Measurements from ENCODE around the gene RIMBP2.

The RIMBP2 gene

DNA sequence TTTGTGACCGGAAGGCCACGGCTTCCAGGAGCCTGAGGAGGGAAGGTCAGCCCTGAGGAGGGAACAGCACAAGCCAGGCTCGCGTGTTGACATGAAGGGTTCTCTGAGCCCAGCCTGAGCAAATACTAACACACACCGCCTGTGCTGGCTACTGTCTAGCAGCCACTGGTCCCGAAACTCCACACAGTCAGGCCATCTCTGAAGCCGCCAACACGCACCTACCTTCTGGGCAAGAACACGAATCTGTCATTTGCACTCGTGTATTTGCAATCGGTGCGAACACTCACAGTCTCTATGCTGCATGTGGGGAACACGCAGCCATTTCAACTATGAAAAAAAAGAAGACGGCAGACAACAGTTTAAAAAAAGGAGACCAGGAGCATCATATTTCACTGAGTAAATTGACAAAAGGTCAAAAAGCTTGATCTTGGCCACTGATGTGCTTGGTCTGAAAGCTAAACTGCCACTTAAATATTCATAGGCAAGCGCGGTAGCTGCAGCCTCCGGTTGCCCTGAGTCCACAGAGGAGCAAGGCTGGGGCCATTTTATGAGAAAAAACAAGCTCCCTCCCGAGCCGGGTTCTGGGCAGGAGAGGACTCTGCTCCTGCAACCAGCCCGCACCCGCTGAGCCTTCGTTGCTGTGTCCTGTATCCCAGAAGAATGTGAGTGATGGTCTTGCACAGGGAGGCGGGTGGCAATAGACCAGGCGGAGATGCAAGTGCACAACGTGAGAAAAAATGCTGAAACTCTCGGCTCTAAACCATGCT lies 57.8 kb downstream of the RIMBP2 start:
- peak in 1 of 58 donors; percentile 8 for DNase-seq

DNA sequence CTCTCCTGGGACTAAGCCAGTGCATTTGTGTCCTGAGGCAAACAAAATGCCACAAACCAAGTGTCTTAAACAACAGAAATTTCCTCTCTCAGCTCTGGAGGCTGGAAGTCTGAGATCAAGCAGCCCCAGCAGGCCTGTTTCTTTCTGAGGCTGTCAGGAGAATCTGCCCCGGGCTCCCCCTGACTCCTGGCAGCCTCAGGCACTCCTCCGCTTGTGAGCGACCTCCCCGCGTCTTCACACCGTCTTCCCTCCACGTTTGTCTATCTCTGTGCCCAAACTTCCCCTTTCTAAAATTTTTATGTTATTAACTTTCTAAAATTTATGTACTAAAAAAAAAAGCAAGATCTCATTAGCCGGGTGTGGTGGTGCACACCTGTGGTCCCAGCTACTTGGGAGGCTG lies 59.7 kb downstream of the RIMBP2 start:
- no peak for DNase-seq

DNA sequence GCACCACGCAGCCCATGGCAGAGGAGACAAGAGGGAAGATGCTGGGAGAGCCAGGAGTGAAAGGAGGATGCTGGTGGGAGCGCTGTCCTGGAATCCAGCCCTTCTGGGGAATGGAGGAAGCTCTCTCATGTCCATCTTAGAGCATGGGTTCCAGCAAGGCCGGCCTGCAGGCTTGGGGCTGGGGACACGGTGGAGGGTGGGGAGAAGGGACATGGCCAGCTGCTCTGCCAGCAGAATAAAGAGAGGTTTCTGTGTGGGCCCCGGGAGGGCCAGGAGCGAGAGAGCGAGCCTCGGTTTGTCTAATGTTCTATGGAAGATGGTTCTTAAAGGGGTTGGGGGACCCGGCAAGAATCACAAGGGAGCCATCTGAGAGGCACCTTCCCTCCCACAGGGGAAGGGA lies 60.2 kb downstream of the RIMBP2 start:
- DNase-seq, result no peak

DNA sequence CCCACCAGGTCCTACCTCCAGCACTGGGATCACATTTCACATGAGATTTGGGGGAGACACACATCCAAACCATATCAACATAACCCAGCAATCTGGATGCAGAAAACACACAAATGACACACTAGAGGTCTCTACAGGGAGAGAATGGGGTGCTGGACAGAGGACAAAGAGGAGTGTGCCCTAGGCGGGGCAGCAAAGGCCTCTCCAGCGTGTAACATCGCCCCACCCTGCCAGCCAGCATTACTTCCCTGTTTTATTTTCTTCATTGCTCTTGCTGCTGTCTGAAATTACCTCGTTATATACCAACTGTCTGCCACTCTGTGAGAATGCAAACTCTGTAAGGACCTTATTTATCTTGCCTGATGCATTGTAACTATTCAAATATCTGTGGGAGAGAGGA lies 61.1 kb downstream of the RIMBP2 start:
- no peak for DNase-seq

DNA sequence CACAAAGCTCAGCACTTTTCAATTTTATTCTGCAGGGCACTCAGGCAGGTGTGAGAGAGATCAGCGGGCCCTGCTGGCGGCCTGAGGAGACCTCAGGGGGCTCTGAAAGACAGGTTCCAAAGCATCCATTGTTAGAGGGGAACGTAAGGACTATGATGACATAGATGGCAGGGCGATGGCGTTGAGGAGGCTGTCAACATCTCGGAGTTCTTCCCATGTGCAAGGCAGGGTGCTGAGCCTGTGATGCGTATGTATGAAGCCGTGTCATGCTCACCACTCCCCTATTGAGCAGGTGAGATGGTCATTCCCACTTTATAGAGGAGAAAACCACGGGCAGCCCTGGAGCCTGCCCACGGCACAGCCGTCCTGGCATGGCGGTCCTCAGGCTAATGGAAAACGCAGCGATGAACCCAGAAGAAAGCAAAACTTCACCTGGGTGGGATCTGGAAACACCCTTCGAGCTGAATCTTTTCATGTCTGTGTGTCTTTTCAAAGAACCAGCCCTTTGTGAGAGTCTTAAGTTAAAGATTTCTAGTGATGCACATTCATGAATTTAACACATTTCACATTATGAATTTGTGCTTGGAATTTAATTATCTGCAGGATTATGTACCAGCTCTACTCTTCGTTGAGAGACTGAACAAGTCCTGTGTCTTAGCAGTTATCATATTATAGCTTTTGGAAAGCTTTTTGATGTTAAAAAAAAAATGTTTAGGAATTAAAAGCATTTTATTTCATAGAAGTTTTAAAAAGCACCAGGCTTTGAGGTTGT lies 64.7 kb downstream of the RIMBP2 start:
- no peak for DNase-seq

DNA sequence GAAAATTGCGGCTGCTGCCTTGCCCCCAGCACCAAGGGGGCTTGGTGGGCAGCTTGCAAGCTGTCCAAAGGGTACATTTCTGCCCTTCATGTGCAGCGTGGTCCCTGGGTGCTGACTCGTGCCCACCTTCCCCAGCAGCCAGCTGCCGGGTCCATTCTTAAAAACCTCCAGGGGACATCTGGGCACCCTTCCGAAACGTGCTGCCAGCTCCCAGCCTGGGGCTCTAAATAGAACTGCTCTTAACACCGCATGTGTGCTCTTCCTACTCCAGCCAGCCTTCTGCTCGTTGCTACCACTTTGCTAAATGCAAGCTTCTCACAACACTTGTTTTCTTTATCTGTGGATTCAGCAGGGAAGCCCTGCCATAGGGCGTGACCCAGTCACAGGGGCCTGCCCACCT lies 66.0 kb downstream of the RIMBP2 start:
- peak in 10 of 58 donors; percentile 5 to 56 (median 14) for DNase-seq

DNA sequence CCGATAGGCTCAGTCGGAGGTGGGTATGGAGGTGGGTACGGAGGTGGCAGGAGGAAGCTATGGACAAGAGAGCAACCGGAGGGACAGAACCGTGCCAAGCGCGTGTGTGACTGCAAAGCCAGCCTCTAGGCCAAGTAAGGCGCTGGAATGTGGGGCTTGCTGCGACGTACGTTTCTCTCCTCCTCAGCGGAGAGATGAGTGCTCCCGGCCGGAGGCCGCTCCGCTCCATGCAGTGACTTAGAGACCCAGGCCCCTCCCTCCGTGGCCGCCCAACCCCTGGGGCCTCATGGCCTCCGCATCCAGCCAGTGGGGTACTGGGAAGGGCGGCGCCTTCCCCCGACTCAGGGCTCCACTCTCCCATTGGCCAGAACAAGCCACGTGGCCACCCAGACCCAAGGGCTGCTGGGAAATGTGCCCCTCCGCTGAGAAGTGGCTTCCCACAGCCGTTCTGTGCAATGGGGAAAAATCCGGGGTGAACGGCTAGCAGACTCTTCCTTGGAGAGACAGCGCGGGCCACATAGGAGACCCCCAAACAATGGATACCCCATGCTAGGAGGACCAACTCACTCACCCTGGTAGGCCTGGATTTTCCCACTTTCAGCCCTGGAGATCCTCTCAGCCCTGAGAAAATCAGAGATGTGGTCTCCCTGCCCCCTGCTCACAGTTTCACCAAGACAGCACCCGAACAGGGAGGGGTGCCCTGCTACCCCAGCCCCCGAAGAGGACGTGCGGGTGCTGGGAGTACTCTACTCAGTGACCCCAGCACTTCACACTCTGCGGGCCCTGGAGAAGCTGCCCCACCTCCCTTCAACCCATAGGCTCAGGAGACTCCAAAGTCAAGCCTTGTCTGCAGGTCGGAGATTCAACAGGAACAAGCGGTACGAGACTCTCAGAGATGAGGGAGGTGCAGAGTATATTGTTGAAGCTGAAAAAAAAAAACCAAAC lies 66.7 kb downstream of the RIMBP2 start:
- no peak for DNase-seq

DNA sequence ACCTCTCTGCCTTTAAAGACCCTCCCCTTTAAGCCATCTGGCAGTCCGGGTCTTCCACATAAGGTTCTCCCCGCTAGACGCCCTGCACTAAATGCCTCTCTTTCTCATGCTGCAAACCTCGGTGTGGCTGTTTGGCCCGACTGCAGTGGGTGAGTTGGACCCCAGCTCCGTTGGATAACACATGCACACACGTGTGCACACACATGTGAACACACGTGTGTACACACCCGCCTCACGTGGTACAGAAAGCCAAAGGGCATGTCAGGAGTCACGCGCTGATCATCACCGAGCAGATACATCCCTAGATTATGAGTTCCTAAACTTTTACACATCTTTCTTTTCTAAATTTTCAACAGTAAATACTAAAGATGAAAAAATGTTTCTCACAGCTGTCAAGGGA lies 68.3 kb downstream of the RIMBP2 start:
- DNase-seq, result no peak

DNA sequence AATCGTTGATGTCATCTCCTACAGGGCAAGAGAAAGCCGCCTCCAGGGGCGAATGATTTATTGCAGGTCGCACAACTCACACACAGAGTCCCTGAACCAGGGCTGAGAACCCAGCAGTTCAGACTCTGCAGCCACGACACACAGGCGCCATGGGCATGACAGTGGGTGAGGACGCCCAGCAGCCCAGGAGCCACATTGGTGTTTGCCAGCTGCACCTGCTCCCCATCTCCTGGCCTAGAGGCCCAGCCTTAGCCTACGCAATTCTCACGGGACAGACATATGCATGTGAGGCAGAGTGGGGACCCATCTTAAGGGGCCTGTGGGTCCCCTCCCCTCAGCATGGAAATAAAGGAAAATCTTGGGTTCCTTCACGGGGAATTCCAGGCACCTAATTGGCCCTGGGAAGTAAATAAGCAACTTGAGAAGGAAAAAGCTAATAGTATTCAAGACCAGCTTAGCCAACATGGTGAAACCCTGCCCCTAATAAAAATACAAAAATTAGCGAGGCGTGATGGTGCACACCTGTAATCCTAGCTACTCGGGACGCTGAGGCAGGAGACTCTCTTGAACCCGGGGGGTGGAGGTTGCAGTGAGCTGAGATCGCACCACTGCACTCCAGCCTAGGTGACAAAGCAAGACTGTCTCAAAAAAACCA lies 69.3 kb downstream of the RIMBP2 start:
- DNase-seq, result no peak

DNA sequence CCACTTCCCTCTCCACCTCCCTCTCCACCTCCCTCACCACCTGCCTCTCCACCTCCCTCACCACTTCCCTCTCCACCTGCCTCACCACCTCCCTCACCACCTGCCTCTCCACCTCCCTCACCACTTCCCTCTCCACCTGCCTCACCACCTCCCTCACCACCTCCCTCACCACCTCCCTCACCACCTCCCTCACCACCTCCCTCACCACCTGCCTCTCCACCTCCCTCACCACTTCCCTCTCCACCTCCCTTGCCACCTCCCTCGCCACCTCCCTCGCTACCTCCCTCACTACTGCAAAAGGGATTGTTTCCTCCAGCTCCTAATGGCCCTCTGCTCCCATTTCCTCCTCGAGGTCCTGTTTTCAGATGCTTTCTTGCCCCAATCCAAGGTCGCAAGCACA lies 69.9 kb downstream of the RIMBP2 start:
- DNase-seq, result peak in 1 of 58 donors; percentile 15

DNA sequence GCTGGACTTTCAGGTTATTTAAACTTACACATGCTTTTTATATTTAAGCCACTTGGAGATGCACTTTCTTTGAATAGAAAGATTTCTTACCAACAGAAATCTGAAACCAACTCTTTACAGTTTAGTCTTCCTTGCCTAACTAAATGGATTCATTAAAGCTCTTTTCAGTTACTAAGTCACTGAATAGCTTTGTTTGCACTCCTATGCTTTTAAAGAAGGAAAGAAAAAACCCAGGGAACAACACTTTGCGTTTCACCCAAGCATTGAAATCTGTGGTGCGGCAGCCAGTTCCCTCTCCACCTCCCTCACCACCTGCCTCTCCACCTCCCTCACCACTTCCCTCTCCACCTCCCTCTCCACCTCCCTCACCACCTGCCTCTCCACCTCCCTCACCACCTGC lies 70.3 kb downstream of the RIMBP2 start:
- no peak for DNase-seq

DNA sequence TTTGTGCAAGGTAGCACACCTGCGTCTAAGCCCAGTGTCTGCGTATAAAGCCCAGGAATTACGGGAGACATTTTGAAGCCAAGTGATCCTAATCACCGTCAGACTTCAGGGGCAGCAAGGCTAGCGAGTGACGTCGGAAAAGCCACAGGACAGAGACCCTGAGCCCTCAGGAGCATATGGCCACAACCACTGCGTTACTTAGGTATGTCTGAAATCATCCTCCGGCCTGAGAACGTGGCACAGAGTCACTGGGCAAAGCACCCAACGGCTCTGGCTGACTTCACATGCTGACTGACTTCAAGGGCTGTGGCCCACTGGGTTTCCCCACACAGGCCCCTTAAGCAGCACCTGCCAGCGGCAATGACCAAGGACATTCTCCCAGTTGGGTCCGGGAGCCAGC lies 71.5 kb downstream of the RIMBP2 start:
- DNase-seq, result no peak

DNA sequence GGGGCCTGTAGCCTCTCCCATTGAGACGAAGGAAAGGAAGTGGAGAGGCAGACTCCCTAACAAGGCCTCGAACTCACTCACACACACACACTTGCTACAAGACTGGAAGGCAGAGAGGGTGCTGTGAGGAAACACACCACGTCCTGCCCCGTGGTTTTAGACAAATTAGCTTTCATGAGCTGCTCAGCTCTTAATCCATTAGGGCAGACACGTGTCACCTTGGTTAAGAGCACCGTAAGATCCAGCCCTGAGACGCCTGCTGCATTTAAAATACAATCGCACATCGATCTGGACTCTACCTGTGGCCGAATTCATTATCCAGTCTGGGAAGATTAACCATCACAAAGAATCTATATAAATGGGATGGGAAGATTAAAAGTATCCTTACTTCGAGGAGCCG lies 72.0 kb downstream of the RIMBP2 start:
- no peak for DNase-seq

DNA sequence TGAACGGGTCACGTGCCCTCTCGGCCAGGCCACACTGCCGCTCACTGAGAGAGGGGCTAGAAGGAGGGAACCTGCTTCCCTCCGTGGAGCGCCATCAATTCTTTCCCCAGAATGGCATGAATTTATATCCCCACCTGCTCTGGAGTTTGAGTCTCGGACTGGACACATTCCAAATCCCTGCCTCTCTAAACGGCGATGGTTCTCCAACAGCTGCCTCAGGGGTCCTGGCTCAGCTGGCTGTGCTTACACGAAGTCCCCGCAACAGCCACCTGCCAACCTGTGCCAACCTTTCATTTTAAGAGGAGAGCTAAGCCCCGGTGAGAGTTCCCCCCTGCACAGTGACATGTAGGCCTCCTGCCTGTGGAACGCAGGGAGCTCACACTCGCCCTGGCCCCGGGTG lies 73.2 kb downstream of the RIMBP2 start:
- DNase-seq, result no peak

DNA sequence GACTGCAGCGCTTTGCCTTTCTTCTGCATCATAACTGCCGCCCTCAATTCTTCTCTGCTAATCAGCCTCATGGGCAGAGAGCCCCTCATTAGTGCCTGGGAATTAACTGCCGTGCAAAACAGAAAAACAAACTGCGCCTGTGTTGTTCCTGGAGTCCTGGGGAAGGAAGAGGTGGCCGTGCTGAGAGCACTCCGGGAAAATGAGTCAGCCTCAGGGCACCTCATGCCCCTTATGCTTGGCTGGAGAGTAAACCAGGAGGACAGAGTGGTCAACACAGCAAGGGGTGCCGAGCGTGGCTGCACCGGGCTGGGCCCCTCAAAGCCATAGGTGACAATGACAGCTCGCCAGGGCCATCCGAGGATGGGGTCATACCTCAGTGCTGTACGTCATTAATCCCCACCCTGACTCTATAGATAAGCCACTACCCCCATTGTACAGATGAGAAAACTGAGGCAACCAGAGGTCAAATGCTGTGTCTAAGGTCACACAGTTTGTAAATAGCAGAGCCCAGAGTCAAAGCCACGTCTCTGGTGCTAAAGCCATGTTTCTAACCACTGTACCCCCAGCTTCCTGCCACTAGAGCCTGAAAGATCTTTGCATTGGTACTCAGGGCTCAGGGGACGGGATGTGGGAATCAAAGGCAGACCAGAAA lies 74.4 kb downstream of the RIMBP2 start:
- no peak for DNase-seq

DNA sequence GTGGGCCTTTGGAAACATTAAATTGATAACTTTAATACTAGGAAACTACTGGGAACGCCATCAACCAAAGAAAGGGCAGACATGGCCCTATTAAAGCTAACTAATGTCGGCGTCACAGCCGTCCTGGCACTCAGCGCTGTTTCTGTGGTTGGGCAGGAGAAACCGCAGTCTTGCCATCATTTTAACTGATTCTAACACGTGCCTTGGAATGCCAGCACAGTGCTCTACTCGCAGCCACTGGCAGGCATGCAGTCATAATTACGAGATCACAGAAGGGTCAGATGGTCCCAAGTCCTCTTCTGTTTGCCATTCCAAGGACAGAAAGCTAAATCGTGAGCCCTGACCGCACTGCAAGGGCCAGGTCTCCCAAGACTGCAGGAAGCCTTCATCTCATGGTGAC lies 75.2 kb downstream of the RIMBP2 start:
- no peak for DNase-seq

DNA sequence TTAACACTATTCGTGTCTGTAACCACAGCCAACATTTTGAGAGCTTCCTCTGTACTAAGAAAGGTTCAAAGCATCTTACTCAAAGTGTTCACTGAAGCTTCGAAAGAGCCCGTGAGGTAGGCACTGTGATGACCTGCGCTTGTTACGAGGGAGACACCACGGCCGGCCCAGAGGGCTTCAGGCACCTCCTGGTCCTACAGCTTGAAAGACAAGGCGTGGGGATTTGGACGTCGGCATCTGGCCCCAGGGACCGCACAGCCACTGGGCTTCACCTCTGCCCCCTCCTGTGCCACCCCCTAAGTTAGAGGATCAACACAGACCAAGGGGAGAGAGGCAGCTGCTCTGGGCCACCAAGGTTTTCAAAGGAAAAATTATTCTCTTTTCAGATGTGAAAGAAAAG lies 75.6 kb downstream of the RIMBP2 start:
- no peak for DNase-seq

DNA sequence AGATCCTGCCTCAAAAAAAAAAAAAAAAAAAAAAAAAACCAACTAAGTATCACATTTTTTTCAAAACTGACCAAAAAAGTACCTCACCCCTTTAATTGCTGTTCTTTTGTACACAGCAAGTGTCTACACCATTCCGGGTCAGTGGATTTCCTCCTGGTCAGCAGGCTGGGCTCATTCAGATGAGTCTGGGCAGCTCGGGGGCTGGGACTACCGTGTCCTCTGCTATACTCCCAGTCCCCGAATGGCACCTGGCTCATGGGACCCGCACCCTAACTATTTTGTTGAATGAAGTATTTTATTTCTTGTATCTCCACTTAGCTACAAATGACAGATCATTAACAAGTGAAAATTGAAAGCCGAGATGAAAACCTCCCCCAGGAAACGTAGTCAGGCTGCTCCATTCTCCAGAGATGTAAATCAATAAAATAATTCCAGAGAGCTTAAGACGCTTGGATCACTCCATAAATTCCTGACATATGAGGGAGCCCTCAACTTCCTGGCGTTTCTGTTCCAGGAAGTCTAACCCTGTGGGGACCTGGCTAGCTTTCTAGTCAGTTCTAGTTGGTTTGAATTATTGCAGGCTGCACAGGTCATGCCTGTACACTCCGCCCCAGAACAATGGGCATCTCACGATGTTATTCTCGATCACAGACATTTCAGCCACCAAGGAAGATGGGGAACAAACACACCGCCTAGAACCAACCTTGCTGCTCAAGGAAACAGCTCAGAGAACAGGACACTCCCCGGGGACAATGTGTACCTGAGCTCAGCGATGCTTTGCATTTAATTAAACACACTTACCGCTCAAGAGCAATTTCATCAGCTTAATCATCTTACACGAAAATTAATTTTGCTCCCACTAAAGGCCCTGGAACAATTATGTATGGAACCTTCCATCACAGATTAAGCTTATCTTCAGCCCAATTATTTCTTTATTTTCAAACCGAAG lies 76.3 kb downstream of the RIMBP2 start:
- DNase-seq, result no peak

DNA sequence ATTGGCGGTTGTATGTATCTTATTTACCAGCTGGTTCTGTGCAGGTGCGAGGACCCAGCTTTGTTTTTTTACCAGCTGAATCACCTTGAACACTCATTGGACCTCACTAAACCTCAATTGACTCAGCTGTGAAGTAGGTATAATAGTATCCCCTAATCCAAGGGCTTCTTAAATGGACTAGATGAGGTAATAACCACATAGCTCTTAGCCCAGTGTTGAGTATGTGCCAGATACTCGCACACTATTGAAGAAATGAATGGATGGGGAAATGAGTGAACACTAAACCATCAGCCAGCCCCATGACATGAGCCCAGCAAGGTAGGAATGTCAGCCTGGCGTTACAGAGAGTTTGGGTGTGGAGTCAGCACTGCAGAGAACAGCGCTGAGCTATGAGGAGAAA lies 79.7 kb downstream of the RIMBP2 start:
- DNase-seq, result no peak

DNA sequence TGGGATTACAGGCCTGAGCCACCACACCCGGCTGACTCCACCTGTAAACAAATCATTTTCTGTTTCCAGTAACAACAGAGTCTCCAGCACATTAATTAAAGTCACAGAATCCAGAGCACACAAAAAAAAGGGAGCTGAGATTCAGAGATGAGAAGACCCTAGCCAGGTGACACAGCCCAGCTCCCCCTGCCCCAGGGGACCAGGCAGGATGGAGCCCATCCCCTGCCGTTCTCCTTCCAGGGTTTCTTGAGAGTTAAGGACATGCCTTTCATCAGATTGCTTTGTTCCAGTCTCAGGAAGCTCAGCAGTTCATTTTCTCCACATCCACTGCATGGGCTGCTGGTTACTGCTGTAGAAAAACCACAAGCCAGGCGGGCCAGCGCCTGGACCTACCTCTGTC lies 81.2 kb downstream of the RIMBP2 start:
- no peak for DNase-seq

Measured in anterior cingulate cortex (tissue), 58 donors.